ENCODE data around the gene NRG3.

DNA sequence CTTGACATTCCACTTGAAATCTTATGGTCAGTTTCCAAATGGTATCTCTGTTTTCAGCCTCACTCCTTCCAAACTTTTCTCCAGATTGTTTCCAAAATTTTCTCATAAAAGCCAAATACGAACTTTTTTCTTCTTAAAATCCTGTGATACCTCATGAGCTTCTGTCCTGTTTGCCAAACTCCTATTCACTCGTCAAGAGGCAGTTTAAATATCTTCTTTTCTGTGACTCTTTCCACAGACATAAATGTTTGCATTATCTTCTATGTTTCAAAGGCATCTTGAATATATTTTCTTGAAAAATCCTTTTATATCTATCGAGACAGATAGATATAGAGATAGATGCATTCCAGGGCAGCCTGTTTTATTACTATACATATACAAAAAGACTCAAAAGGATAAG, 109.4 kb downstream of the NRG3 start:
- TF ChIP-seq, protein P1, sequence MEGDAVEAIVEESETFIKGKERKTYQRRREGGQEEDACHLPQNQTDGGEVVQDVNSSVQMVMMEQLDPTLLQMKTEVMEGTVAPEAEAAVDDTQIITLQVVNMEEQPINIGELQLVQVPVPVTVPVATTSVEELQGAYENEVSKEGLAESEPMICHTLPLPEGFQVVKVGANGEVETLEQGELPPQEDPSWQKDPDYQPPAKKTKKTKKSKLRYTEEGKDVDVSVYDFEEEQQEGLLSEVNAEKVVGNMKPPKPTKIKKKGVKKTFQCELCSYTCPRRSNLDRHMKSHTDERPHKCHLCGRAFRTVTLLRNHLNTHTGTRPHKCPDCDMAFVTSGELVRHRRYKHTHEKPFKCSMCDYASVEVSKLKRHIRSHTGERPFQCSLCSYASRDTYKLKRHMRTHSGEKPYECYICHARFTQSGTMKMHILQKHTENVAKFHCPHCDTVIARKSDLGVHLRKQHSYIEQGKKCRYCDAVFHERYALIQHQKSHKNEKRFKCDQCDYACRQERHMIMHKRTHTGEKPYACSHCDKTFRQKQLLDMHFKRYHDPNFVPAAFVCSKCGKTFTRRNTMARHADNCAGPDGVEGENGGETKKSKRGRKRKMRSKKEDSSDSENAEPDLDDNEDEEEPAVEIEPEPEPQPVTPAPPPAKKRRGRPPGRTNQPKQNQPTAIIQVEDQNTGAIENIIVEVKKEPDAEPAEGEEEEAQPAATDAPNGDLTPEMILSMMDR (IDR thresholded peaks at IDR 0.05) = no peak
- no peak for TF ChIP-seq POLR2A (IDR thresholded peaks at IDR 0.05)

All from upper lobe of left lung (tissue), 4 donors.